Smooth muscle cell (in vitro differentiated cells): ENCODE results near the gene CIB1. TPM values are rescaled to one million over a fixed set of nuclear protein-coding genes. Genes with fewer than 3 reads are reported as not detected.

ENCODE experiments used
- DNase-seq: peaks from one replicate; lab custom pipeline; 2025; ENCODE audit not compliant: unreplicated experiment; lab: John Stamatoyannopoulos, UW
- H2AFZ ChIP-seq: fragments of 200-600 bp; sonication (generic); 2 replicates; pipeline ENCODE4 v1.6.0; 2016; ENCODE audit warnings: antibody characterized with exemption, low read depth, mild to moderate bottlenecking
- H3F3A ChIP-seq: fragments of 200-600 bp; sonication (generic); 2 replicates; pipeline ENCODE4 v1.6.0; 2017; ENCODE audit warnings: antibody characterized with exemption, low read depth
- H3K27ac ChIP-seq: fragments of 200-600 bp; sonication (generic); 2 replicates; pipeline ENCODE4 v1.5.1; 2016; ENCODE audit warnings: low read depth, mild to moderate bottlenecking
- H3K27me3 ChIP-seq: fragments of 200-600 bp; sonication (generic); 2 replicates; pipeline ENCODE4 v1.6.1; 2016; ENCODE audit warnings: low read depth, mild to moderate bottlenecking
- H3K36me3 ChIP-seq: fragments of 200-600 bp; sonication (generic); 2 replicates; pipeline ENCODE4 v1.5.1; 2016; ENCODE audit warnings: low read depth
- H3K4me1 ChIP-seq: fragments of 200-600 bp; sonication (generic); 2 replicates; pipeline ENCODE4 v1.5.1; 2016; ENCODE audit warnings: low read depth
- H3K4me2 ChIP-seq: fragments of 200-600 bp; sonication (generic); 2 replicates; pipeline ENCODE4 v1.6.0; 2016; ENCODE audit warnings: mild to moderate bottlenecking
- H3K4me3 ChIP-seq: fragments of 200-600 bp; sonication (generic); 2 replicates; pipeline ENCODE4 v1.5.1; 2016; ENCODE audit warnings: mild to moderate bottlenecking
- H3K79me2 ChIP-seq: fragments of 200-600 bp; sonication (generic); 2 replicates; pipeline ENCODE4 v1.6.0; 2016; ENCODE audit warnings: low read depth, mild to moderate bottlenecking
- H3K9ac ChIP-seq: fragments of 200-600 bp; sonication (generic); 2 replicates; pipeline ENCODE4 v1.6.0; 2016; ENCODE audit warnings: low read depth
- H3K9me3 ChIP-seq: fragments of 200-600 bp; sonication (generic); replicated peaks from 2 replicates; pipeline ENCODE4 v1.5.1; 2016; ENCODE audit warnings: low read depth
- H4K20me1 ChIP-seq: fragments of 200-600 bp; sonication (generic); 2 replicates; pipeline ENCODE4 v1.6.0; 2016; ENCODE audit warnings: low read depth
- CTCF ChIP-seq: fragments of 200-600 bp; sonication (generic); IDR thresholded peaks from 2 replicates; pipeline ENCODE4 v1.5.1; 2017; ENCODE audit warnings: borderline replicate concordance, mild to moderate bottlenecking, antibody characterized with exemption; ENCODE audit not compliant: insufficient read depth, poor library complexity, severe bottlenecking
- WGBS: methylation state at CpG from one replicate; pipeline ENCODE4 v1.1.7; 2016; ENCODE audit warnings: low lambda C conversion rate; 5-methylcytosine and 5-hydroxymethylcytosine counted together
- polyA plus RNA-seq: library from polyadenylated mRNA; unstranded; fragments of >200 nt; fragmentation: Nextera tagmentation; extraction: Ambion mirVana; gene quantifications from 2 replicates; pipeline ENCODE4 v1.2.1, GENCODE V29; 2016
- total RNA-seq: library from RNA; depleted of rRNA; stranded (reverse); fragments of >200 nt; gene quantifications from 2 replicates; pipeline ENCODE4 v1.2.3, GENCODE V29; 2014

The CIB1 gene
- total and polyA plus RNA-seq, 2 experiments from 2014 or later, result 33.9 to 132 TPM

GRCh38 chr15:90231028-90232017 is 2.4 kb downstream of the CIB1 start:
- Histone ChIP-seq H3K36me3 (no peaks in the 10 kb centered on the region), H3K27ac (no peak overlapping the region), H3K4me2 (no peak overlapping the region), H3K9me3 (no peaks in the 10 kb centered on the region), H3F3A (no peaks in the 10 kb centered on the region), H3K79me2 (peaks cover 6% of the 10 kb centered on the region), H4K20me1 (peaks cover 10% of the 10 kb centered on the region), H3K9ac (no peak overlapping the region), H3K4me1 (peaks cover 11% of the 10 kb centered on the region), H3K27me3 (no peaks in the 10 kb centered on the region), H2AFZ (no peak overlapping the region), H3K4me3 (no peak overlapping the region)
- WGBS, result 94% methylated on average over 27 of the region's 27 CpGs
- DNase-seq, result no peak
- no peak for TF ChIP-seq CTCF

GRCh38 chr15:90230610-90231009 is 3.1 kb downstream of the CIB1 start:
- no peak for TF ChIP-seq CTCF
- WGBS, result 97% methylated on average over 8 of the region's 8 CpGs
- H2AFZ ChIP-seq, result no peak overlapping the region
- H3K36me3 ChIP-seq, result no peaks in the 10 kb centered on the region
- H3K4me1 ChIP-seq, result peaks cover 11% of the 10 kb centered on the region
- no peak overlapping the region for H3K27ac ChIP-seq
- peaks cover 6% of the 10 kb centered on the region for H3K79me2 ChIP-seq
- no peak overlapping the region for H3K9ac ChIP-seq
- H3K27me3 ChIP-seq, result no peaks in the 10 kb centered on the region
- H3K9me3 ChIP-seq, result no peaks in the 10 kb centered on the region
- no peaks in the 10 kb centered on the region for H3F3A ChIP-seq
- H3K4me3 ChIP-seq, result no peak overlapping the region
- no peak overlapping the region for H3K4me2 ChIP-seq
- peaks cover 10% of the 10 kb centered on the region for H4K20me1 ChIP-seq
- no peak for DNase-seq

GRCh38 chr15:90230071-90230494 is 3.7 kb downstream of the CIB1 start:
- Histone ChIP-seq H3K4me3 (no peak overlapping the region), H3K27ac (no peak overlapping the region), H3F3A (no peaks in the 10 kb centered on the region), H4K20me1 (peaks cover 10% of the 10 kb centered on the region), H3K4me1 (peaks cover 11% of the 10 kb centered on the region), H3K36me3 (no peaks in the 10 kb centered on the region), H3K27me3 (no peaks in the 10 kb centered on the region), H3K9me3 (no peaks in the 10 kb centered on the region), H3K4me2 (no peak overlapping the region), H3K79me2 (peaks cover 6% of the 10 kb centered on the region), H3K9ac (no peak overlapping the region), H2AFZ (no peak overlapping the region)
- WGBS, result 92% methylated on average over 12 of the region's 12 CpGs
- TF ChIP-seq CTCF, result no peak
- no peak for DNase-seq
